Activated T-cell treated with anti-CD3 and anti-CD28 coated beads, Interleukin-2, amount 50 U/mL, for 72 hours (primary cell): ENCODE data around the gene AFAP1. TPM values are rescaled to one million over a fixed set of nuclear protein-coding genes. Genes with fewer than 3 reads are reported as not detected.
A peak's percentile ranks its signal among the peaks of the same experiment; 100 is the strongest.

ENCODE experiments used
- ATAC-seq, 2 donors: fragments of 150-1000 bp; cut with Tn5 transposase; replicated peaks in 1 of 2; 2 replicates each; pipeline ENCODE4 v1.10.0; 2021; ENCODE audit warnings: moderate library complexity in 2 of 2, mild to moderate bottlenecking in 1 of 2
- DNase-seq, 2 donors: peaks; one replicate each; pipeline ENCODE4 v3.0.0; 2021 to 2022; ENCODE audit warnings: mixed read lengths in 1 of 2
- H3K27ac Mint-ChIP-seq: one replicate; pipeline ENCODE4 v1.8.0; 2022; ENCODE audit warnings: mild to moderate bottlenecking, moderate library complexity, mixed read lengths
- H3K27me3 Mint-ChIP-seq: one replicate; pipeline ENCODE4 v1.8.0; 2022; ENCODE audit warnings: low read depth, mixed read lengths
- H3K36me3 Mint-ChIP-seq, 2 donors: one replicate each; pipeline ENCODE4 v1.8.0; 2022; ENCODE audit warnings: mixed read lengths in 2 of 2, mild to moderate bottlenecking in 1 of 2; ENCODE audit not compliant: insufficient read depth in 2 of 2
- H3K4me1 Mint-ChIP-seq: one replicate; pipeline ENCODE4 v1.8.0; 2022; ENCODE audit warnings: low read depth, mixed read lengths
- H3K4me3 Mint-ChIP-seq, 2 donors: one replicate each; pipeline ENCODE4 v1.8.0; 2022; ENCODE audit warnings: mild to moderate bottlenecking in 2 of 2, mixed read lengths in 2 of 2, moderate library complexity in 2 of 2
- H3K9me3 Mint-ChIP-seq, 2 donors: one replicate each; pipeline ENCODE4 v1.8.0; 2022; ENCODE audit warnings: mixed read lengths in 2 of 2
- total RNA-seq, 2 donors: library from RNA; stranded (reverse); gene quantifications; one replicate each; pipeline ENCODE4 v1.2.3, GENCODE V29; 2022

The AFAP1 gene
- total RNA-seq, 2 donors from 2014 or later, result 30.6 to 49.3 TPM

DNA sequence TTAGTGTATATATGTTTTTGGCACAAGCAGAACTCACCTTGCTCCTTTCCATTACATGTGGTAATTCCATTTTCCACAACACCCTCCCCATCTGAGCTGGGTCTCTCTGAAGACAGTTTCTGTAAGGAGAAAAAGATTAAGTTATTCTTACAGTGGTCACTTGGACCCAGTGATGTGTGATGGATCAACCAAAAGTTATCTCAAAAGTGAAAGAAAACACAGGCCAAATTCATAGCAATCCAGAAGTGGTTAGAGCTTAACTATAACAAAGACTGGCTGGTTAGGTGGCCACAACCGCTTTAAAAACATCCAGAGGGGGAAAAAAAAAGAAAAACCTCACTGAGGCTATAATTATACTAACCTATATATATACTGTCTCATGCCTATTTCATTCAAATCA is 123.7 kb downstream of the AFAP1 start:
- DNase-seq, result no peak
- Mint-ChIP-seq H3K27me3 (no peaks in the 10 kb centered on the region), H3K4me1 (peaks cover 5% of the 10 kb centered on the region), H3K36me3 (peaks cover 2 to 5% of the 10 kb centered on the region in 2 donors), H3K4me3 (no peak overlapping the region), H3K27ac (no peak overlapping the region), H3K9me3 (no peaks in the 10 kb centered on the region)
- no peak for ATAC-seq

DNA sequence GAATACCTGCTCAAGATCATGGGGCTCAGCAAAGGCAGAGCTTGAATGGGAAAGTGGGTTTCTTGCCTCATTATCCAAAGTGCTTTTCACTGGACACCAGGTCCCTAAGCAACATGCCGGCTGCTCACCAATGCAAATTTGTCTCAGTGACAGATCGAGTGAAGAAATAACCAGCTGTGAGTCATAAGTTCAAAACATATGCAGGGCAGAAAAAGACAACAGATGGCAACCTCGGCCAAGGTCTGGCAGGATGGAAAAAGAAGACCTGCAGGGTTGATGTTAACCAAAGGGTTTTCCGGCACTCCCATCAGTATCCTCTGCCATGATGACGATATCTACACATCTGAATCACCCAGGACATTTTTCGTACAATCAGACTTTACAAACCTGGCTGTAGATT is 124.1 kb downstream of the AFAP1 start:
- H3K36me3 Mint-ChIP-seq, result peaks cover 2 to 5% of the 10 kb centered on the region in 2 donors
- peaks cover 5% of the 10 kb centered on the region for H3K4me1 Mint-ChIP-seq
- no peaks in the 10 kb centered on the region for H3K9me3 Mint-ChIP-seq
- no peaks in the 10 kb centered on the region for H3K27me3 Mint-ChIP-seq
- no peak for DNase-seq
- H3K4me3 Mint-ChIP-seq, result no peak overlapping the region
- no peak for ATAC-seq
- H3K27ac Mint-ChIP-seq, result no peak overlapping the region

DNA sequence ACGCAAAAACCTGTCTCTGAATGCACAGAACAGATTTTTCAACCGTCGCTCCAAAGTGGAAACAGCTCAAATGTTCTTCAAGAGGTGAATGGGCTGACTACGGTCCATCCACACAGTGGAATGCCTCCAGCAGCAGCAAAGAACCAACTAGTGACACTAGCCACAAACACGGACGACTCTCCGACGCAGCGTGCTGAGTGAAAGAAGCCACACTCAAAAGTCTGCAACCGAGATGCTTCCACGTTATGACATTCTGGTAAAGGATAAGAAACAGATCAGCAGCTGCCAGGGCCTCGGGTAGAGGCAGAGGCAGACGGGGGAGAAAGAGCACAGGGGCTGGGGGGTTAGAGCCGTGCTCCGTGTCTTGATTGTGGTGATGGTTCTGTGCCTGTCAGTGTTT is 125.2 kb downstream of the AFAP1 start:
- peaks cover 5% of the 10 kb centered on the region for H3K4me1 Mint-ChIP-seq
- no peak overlapping the region for H3K27ac Mint-ChIP-seq
- H3K4me3 Mint-ChIP-seq, result no peak overlapping the region
- no peak for DNase-seq
- ATAC-seq, result no peak
- H3K36me3 Mint-ChIP-seq, result peaks cover 2 to 5% of the 10 kb centered on the region in 2 donors
- no peaks in the 10 kb centered on the region for H3K27me3 Mint-ChIP-seq
- no peaks in the 10 kb centered on the region for H3K9me3 Mint-ChIP-seq

DNA sequence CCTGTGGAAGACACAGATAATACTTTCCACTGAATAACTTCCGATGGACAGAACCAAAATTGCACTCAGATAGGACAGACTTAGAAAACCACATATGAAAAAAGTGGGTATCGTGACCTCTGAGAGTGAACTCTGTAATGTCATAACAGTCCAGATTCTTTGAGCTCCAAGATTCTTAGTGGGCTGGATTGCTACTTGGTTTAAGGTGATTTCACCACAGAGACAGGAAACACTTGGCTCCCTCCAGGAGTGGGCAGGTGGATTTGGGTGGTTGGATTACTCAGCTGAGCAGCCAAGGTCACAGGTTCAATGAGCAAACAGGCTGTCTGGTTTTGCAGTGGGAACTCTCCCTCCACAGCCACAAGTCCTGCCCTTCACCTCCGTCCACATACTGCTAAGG is 126.0 kb downstream of the AFAP1 start:
- Mint-ChIP-seq H3K4me1 (peaks cover 5% of the 10 kb centered on the region), H3K27me3 (no peaks in the 10 kb centered on the region), H3K9me3 (no peaks in the 10 kb centered on the region), H3K27ac (no peak overlapping the region), H3K36me3 (peaks cover 4 to 7% of the 10 kb centered on the region in 2 donors), H3K4me3 (peak overlapping the region in 1 of 2 donors; percentile 47)
- DNase-seq (no peak), ATAC-seq (peak; percentile 29 to 68)

DNA sequence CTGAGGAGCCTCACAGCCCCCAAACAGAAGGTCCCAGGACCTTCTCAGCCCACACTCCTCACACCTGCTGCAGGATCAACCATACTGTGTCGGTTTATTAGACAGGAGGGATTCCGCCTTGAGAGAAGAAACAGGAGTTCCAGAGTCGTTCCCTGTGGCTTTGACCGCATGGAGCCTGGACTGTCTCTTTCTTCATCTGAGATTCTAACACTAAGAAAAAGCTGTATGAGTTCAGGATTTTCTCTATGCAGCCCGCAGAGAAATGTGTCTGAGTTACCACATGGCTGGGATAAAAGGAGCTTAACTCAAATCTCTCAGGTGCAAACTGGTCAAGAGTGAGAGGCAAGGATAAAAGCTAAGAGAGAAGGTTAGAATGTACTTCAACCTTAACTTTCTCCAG is 126.7 kb downstream of the AFAP1 start:
- no peak for ATAC-seq
- H3K27ac Mint-ChIP-seq, result no peak overlapping the region
- no peak overlapping the region for H3K4me3 Mint-ChIP-seq
- no peaks in the 10 kb centered on the region for H3K27me3 Mint-ChIP-seq
- DNase-seq, result no peak
- no peaks in the 10 kb centered on the region for H3K9me3 Mint-ChIP-seq
- H3K36me3 Mint-ChIP-seq, result peaks cover 5 to 10% of the 10 kb centered on the region in 2 donors
- peaks cover 5% of the 10 kb centered on the region for H3K4me1 Mint-ChIP-seq

DNA sequence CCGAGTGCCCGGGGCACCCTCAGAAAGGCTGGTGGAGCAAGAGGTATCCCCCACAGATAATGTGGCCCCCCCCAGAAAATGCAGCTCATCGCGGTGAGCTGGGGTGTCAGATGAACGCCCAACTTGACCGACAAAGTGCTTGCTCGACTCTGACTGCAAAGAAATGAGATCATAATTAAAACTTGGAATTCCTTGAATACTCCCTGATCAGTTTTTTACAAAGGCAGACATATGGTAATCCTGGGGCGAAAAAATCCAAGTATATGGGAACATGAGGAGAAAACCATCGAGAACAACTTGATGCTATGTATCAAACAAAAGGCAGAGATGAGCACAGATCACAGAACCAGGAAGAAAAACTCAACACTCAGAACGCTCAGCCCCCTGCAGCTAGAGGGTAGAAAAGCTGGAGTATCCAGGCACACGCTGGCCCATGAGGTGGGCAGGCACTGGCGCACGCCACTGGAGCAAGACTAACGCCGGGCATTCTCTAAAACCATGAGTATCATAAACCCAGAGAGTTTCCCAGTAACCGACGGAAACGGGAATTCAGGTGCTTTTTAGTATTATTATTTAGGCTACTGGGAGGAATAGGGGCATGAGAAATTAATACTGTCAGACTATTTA is 127.3 kb downstream of the AFAP1 start:
- no peaks in the 10 kb centered on the region for H3K27me3 Mint-ChIP-seq
- H3K36me3 Mint-ChIP-seq, result peaks cover 5 to 10% of the 10 kb centered on the region in 2 donors
- H3K4me3 Mint-ChIP-seq, result no peak overlapping the region
- DNase-seq, result no peak
- no peaks in the 10 kb centered on the region for H3K9me3 Mint-ChIP-seq
- H3K4me1 Mint-ChIP-seq, result peaks cover 5% of the 10 kb centered on the region
- no peak for ATAC-seq
- H3K27ac Mint-ChIP-seq, result no peak overlapping the region

- Mint-ChIP-seq H3K36me3 (peaks cover 5 to 10% of the 10 kb centered on the region in 2 donors), H3K4me3 (no peak overlapping the region), H3K27ac (no peak overlapping the region), H3K4me1 (peaks cover 5% of the 10 kb centered on the region), H3K27me3 (no peaks in the 10 kb centered on the region), H3K9me3 (no peaks in the 10 kb centered on the region)
- ATAC-seq (no peak), DNase-seq (no peak)
Measured at GRCh38 chr4:7811536-7812191, 128.0 kb downstream of the AFAP1 start.

DNA sequence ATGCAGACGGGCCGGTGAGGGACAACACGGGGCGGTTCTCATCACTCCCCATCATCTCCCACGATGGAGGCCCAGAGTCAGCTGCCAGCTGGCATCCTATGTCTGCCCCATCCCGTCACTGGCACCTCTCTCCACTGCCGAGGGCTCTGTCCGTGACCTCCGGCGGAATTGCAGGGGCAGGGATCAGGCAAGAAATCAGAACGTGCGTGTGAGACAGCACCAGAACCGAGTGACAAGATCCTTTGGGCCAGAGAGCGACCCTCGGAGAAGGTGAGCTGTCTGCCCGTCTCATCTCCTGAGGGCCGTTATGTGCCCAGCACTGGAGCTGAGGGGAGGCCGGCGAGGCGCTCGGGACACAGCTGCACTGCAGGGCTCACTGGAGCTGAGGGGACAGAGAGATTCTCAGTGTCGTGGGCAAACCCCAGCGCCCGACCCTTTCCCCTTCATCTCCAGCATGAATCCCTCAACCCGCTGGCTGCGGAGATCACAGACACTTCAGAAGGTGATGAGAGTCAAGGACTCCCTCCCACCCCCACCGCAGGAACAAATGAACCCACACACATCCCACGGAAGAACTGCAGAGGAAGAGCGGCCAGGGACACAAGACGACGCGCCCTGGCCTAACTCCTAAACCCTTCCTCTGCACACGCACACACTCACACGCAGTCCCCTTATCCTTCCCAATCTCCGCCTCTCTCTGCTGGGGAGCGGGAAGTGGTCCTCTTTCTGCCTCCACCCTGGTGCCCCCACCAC is 128.7 kb downstream of the AFAP1 start:
- Mint-ChIP-seq H3K27me3 (no peaks in the 10 kb centered on the region), H3K36me3 (peaks cover 5 to 10% of the 10 kb centered on the region in 2 donors), H3K4me1 (peaks cover 5% of the 10 kb centered on the region), H3K4me3 (no peak overlapping the region), H3K9me3 (no peaks in the 10 kb centered on the region), H3K27ac (no peak overlapping the region)
- ATAC-seq, result no peak
- DNase-seq, result no peak

- peaks cover 2 to 5% of the 10 kb centered on the region in 2 donors for H3K36me3 Mint-ChIP-seq
- no peak for ATAC-seq
- no peak overlapping the region for H3K4me3 Mint-ChIP-seq
- no peak for DNase-seq
- no peaks in the 10 kb centered on the region for H3K9me3 Mint-ChIP-seq
- H3K4me1 Mint-ChIP-seq, result peaks cover 9% of the 10 kb centered on the region
- H3K27ac Mint-ChIP-seq, result no peak overlapping the region
- H3K27me3 Mint-ChIP-seq, result peaks cover 5% of the 10 kb centered on the region
Measured at GRCh38 chr4:7808752-7809151, 130.9 kb downstream of the AFAP1 start.

DNA sequence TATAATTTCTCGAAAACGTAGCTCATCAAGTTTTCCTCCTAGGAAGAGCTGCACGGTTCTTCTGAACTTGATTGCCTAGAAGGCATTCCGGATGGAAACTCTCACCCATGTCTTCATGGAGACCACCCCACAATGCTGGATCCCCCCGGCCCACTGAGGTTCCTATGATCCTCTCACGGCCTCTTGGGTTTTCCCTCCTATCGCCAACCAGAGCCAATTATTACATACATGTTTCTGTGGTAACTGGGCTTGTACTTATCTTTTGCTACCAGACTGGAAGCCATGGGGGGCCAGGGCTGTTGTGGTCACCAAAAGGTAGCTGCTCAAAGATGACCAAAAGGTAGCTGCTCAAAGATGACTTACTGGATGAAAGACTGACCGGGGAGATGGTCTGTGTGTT is 131.5 kb downstream of the AFAP1 start:
- Mint-ChIP-seq H3K36me3 (peaks cover 2 to 5% of the 10 kb centered on the region in 2 donors), H3K27ac (no peak overlapping the region), H3K9me3 (no peaks in the 10 kb centered on the region), H3K4me3 (no peak overlapping the region), H3K27me3 (peaks cover 5% of the 10 kb centered on the region), H3K4me1 (peaks cover 7% of the 10 kb centered on the region)
- DNase-seq (no peak), ATAC-seq (no peak)

DNA sequence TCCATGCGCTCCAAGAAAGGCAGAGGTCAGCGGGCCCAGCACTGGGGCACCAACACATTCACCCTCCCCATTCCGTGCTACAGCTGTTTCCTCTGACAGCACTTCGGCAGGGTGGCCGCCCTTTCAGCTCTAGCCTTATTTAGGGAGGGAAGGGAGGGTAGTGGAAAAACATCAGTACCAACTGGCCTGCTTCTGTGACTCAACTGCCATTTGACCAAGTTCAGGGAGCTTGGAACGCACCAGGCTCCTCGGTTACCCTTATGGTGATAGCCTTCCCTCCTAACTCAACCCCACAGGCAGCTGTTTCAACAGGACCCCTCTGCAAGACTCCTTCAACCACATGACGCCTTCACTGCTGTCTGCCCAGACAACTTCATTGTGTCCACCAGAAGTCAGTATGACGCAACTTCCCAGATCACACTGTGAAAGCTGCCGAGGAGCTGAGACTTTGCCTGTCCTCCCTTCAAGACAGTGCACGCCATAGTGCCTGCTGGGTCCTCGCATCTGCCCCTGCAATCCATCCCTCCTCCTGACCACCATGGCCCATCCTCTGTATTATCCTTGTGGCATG is 132.2 kb downstream of the AFAP1 start:
- peaks cover 7% of the 10 kb centered on the region for H3K4me1 Mint-ChIP-seq
- H3K9me3 Mint-ChIP-seq, result no peaks in the 10 kb centered on the region
- peaks cover 5% of the 10 kb centered on the region for H3K27me3 Mint-ChIP-seq
- no peak overlapping the region for H3K4me3 Mint-ChIP-seq
- DNase-seq, result no peak
- ATAC-seq, result no peak
- no peak overlapping the region for H3K27ac Mint-ChIP-seq
- H3K36me3 Mint-ChIP-seq, result peaks cover 2 to 5% of the 10 kb centered on the region in 2 donors

- no peak for ATAC-seq
- H3K4me1 Mint-ChIP-seq, result peaks cover 12% of the 10 kb centered on the region
- H3K27ac Mint-ChIP-seq, result no peak overlapping the region
- H3K9me3 Mint-ChIP-seq, result no peaks in the 10 kb centered on the region
- H3K27me3 Mint-ChIP-seq, result peaks cover 5% of the 10 kb centered on the region
- peaks cover 4 to 5% of the 10 kb centered on the region in 2 donors for H3K36me3 Mint-ChIP-seq
- H3K4me3 Mint-ChIP-seq, result no peak overlapping the region
- no peak for DNase-seq
Measured at GRCh38 chr4:7806338-7807090, 133.1 kb downstream of the AFAP1 start.
